Rectal smooth muscle tissue (tissue), 1 donor: ENCODE results near the gene CENPF.
"Not testable (repeated sequence)": the region's sequence is repeated elsewhere in the genome, so short reads cannot be mapped to it uniquely, and the experiment has no call there.

Experiments
- H3K27ac ChIP-seq: one replicate; pipeline ENCODE4 v1.7.0; 2013; ENCODE audit warnings: low read depth, low read length, inconsistent platforms
- H3K27me3 ChIP-seq: one replicate; pipeline ENCODE4 v1.7.0; 2013; ENCODE audit warnings: low read length; ENCODE audit not compliant: control insufficient read depth, insufficient read depth
- H3K36me3 ChIP-seq: one replicate; pipeline ENCODE4 v1.7.0; 2013; ENCODE audit warnings: low read length; ENCODE audit not compliant: control insufficient read depth, insufficient read depth
- H3K4me1 ChIP-seq: one replicate; pipeline ENCODE4 v1.7.0; 2013; ENCODE audit warnings: low read length; ENCODE audit not compliant: control insufficient read depth, insufficient read depth
- H3K4me3 ChIP-seq: one replicate; pipeline ENCODE4 v1.7.0; 2013; ENCODE audit warnings: low read length
- H3K9ac ChIP-seq: one replicate; pipeline ENCODE4 v1.7.0; 2013; ENCODE audit warnings: low read length

Gene CENPF

GRCh38 chr1:214588963-214589597 is 13.9 kb upstream of the CENPF start:
- no peaks in the 10 kb centered on the region for H3K4me1 ChIP-seq
- no peak overlapping the region for H3K27ac ChIP-seq
- no peaks in the 10 kb centered on the region for H3K36me3 ChIP-seq
- H3K4me3 ChIP-seq = no peak overlapping the region
- no peaks in the 10 kb centered on the region for H3K27me3 ChIP-seq
- H3K9ac ChIP-seq = no peak overlapping the region

DNA sequence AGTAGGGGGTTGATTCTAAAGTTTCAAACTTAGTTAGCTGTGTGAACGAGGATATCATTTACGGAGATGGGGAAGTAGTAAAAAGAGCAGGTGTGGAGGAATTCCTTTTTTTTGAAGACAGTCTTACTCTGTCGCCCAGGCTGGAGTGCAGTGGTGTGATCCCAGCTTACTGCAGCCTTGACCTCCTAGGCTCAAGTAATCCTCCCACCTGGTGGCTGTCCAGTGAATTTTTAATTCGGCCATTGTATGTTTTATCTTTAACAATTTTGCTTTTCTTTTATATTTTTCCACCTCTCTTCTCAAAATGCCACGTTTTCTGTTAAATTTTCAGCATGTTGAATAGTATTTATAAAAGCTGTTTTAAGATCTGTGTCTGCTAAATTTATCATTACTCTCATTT is 12.3 kb upstream of the CENPF start:
- Histone ChIP-seq H3K27ac (no peak overlapping the region), H3K9ac (no peak overlapping the region), H3K4me1 (no peaks in the 10 kb centered on the region), H3K36me3 (no peaks in the 10 kb centered on the region), H3K27me3 (no peaks in the 10 kb centered on the region), H3K4me3 (no peak overlapping the region)

- H3K27ac ChIP-seq, H3K27me3 ChIP-seq, H3K4me3 ChIP-seq, H3K9ac ChIP-seq, H3K4me1 ChIP-seq, H3K36me3 ChIP-seq: not testable (repeated sequence)
Measured at GRCh38 chr1:214591918-214592317, 11.1 kb upstream of the CENPF start.

- no peaks in the 10 kb centered on the region for H3K36me3 ChIP-seq
- H3K27me3 ChIP-seq = no peaks in the 10 kb centered on the region
- no peak overlapping the region for H3K27ac ChIP-seq
- no peak overlapping the region for H3K9ac ChIP-seq
- no peaks in the 10 kb centered on the region for H3K4me1 ChIP-seq
- H3K4me3 ChIP-seq = no peak overlapping the region
Measured at GRCh38 chr1:214593158-214593557, 9.8 kb upstream of the CENPF start.

- Histone ChIP-seq H3K27me3 (no peaks in the 10 kb centered on the region), H3K27ac (no peak overlapping the region), H3K36me3 (no peaks in the 10 kb centered on the region), H3K4me3 (peak overlapping the region; percentile 88), H3K9ac (no peak overlapping the region), H3K4me1 (peaks cover 2% of the 10 kb centered on the region)
Measured at GRCh38 chr1:214603819-214604252, 841 bp downstream of the CENPF start.

- peaks cover 2% of the 10 kb centered on the region for H3K4me1 ChIP-seq
- H3K27ac ChIP-seq = no peak overlapping the region
- no peaks in the 10 kb centered on the region for H3K27me3 ChIP-seq
- no peak overlapping the region for H3K9ac ChIP-seq
- no peaks in the 10 kb centered on the region for H3K36me3 ChIP-seq
- no peak overlapping the region for H3K4me3 ChIP-seq
Measured at GRCh38 chr1:214604523-214604922, 1.5 kb downstream of the CENPF start.

- not testable (repeated sequence) for H3K4me1 ChIP-seq, H3K9ac ChIP-seq, H3K27ac ChIP-seq, H3K27me3 ChIP-seq, H3K36me3 ChIP-seq, H3K4me3 ChIP-seq
Measured at GRCh38 chr1:214605484-214605883, 2.5 kb downstream of the CENPF start.

GRCh38 chr1:214605933-214606925 is 3.2 kb downstream of the CENPF start:
- not testable (repeated sequence) for H3K4me1 ChIP-seq, H3K36me3 ChIP-seq, H3K4me3 ChIP-seq, H3K27me3 ChIP-seq, H3K27ac ChIP-seq, H3K9ac ChIP-seq

DNA sequence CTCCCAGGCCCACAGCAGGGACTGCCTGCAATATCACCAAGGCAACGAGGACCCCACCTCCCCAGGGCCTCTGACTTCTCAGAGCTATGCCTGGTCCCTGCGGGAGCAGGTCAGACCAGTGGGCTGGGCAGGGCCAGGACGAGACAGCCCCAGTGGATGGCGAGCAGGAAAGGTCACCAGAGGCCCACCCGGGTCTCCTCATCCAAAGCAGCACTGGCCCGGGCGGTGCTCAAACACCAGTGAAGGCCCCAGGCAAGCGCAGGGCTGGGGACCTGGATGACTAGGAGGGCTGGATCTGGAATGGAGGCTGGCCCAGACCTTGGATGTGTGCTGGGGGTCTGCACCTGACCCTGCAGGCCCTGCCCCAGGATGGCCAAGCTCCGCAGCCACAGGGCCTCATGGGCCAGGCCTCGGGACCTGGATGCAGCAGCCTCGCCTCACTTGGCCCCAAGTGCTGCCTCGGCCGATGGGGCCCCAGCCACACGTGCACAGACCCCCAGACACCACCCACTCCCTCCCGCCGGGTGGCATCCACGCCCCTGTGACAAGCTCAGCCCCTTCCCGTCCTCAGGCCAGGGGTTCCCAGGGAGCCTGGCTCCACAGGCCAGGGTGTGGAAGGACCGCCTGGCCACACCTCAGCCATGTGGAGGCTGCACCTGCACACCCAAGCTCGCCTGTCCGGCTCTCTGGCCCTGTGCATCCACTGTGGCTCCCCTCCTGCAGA is 4.7 kb downstream of the CENPF start:
- H3K9ac ChIP-seq, H3K36me3 ChIP-seq, H3K27ac ChIP-seq: not testable (repeated sequence)

DNA sequence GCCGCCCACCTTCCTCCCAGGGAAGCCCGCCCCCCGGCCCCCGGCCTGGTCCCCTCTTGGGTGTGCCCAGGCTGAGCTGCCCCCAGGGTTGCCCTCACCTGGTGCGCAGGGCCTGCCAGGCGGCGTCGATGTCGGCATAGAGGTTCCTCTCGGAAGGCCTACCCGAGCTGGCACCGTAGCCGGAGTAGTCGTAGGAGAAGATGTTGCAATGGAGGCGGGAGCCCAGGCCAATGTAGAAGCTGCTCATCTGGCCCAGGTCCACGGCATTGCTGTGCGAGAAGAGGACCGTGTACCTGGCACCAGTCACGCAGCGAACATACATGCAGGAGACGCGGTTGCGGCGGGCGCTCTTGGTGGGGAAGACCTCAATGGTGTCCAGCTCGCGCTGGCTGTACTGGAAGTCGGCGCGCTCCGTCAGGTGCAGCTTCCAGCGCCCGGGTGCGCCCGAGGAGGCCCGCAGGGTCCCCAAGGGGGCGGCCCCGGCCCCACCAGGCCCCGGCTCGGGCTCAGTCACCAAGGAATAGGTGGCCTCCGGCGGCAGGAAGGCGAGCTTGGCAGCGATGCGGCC is 5.3 kb downstream of the CENPF start:
- not testable (repeated sequence) for H3K9ac ChIP-seq, H3K36me3 ChIP-seq, H3K4me3 ChIP-seq, H3K4me1 ChIP-seq, H3K27ac ChIP-seq, H3K27me3 ChIP-seq

More for the DNA sequence above, 4.7 kb downstream of the CENPF start:
- H3K27me3 ChIP-seq, H3K4me3 ChIP-seq, H3K4me1 ChIP-seq: not testable (repeated sequence)

DNA sequence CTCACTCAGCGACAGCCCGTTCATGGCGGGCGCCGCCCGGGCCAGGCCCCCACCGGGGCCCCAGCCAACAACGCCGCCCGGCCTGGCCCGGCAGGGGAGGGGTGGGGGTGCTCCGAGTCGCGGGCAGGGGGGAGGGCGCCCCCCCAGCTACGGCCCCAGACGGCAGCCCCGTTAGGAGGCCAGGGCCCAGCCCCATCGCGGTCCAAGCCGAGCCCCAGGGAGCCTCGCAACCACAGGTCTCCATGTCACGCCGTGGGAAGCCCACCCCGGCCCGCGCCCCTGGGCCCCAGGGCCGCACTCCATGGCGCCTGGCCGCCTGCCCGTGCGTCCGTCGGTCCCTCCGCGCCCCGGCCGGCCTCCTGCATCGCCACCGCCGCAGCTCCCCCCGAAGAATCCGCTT is 5.8 kb downstream of the CENPF start:
- not testable (repeated sequence) for H3K27me3 ChIP-seq, H3K4me3 ChIP-seq, H3K4me1 ChIP-seq, H3K27ac ChIP-seq, H3K9ac ChIP-seq, H3K36me3 ChIP-seq

GRCh38 chr1:214609692-214610091 is 6.7 kb downstream of the CENPF start:
- no peaks in the 10 kb centered on the region for H3K36me3 ChIP-seq
- no peaks in the 10 kb centered on the region for H3K27me3 ChIP-seq
- no peak overlapping the region for H3K4me3 ChIP-seq
- H3K9ac ChIP-seq = no peak overlapping the region
- no peaks in the 10 kb centered on the region for H3K4me1 ChIP-seq
- H3K27ac ChIP-seq = no peak overlapping the region
